DMS153 (cell line): ENCODE measurements around the gene PUSL1.
"Not testable (repeated sequence)": the region's sequence is repeated elsewhere in the genome, so short reads cannot be mapped to it uniquely, and the experiment has no call there.

Experiments
- DNase-seq: peaks from one replicate; lab custom pipeline; 2025; lab: John Stamatoyannopoulos, UW

PUSL1 gene

GRCh38 chr1:1310476-1311053 is 2.2 kb downstream of the PUSL1 start:
- no peak for DNase-seq

- DNase-seq = no peak
These were observed 3.0 kb downstream of the PUSL1 start for GRCh38 chr1:1311107-1312104.

GRCh38 chr1:1312450-1313314 is 4.3 kb downstream of the PUSL1 start:
- no peak for DNase-seq

GRCh38 chr1:1313500-1314236 is 5.3 kb downstream of the PUSL1 start:
- DNase-seq = no peak

GRCh38 chr1:1314237-1314586 is 5.8 kb downstream of the PUSL1 start:
- no peak for DNase-seq

GRCh38 chr1:1314678-1315335 is 6.4 kb downstream of the PUSL1 start:
- no peak for DNase-seq

- no peak for DNase-seq
These were observed 7.1 kb downstream of the PUSL1 start for GRCh38 chr1:1315435-1315954.

- DNase-seq = not testable (repeated sequence)
These were observed 7.8 kb downstream of the PUSL1 start for GRCh38 chr1:1316199-1316598.

- DNase-seq = no peak
These were observed 9.0 kb downstream of the PUSL1 start for GRCh38 chr1:1317420-1317819.

- peak; percentile 84 for DNase-seq
These were observed 9.8 kb downstream of the PUSL1 start for GRCh38 chr1:1318131-1318652.

GRCh38 chr1:1318777-1319645 is 10.6 kb downstream of the PUSL1 start:
- no peak for DNase-seq

- DNase-seq = no peak
These were observed 11.2 kb downstream of the PUSL1 start for GRCh38 chr1:1319646-1319941.

- no peak for DNase-seq
These were observed 12.5 kb downstream of the PUSL1 start for GRCh38 chr1:1320666-1321448.

- no peak for DNase-seq
These were observed 13.1 kb downstream of the PUSL1 start for GRCh38 chr1:1321477-1321876.

- no peak for DNase-seq
These were observed 14.0 kb downstream of the PUSL1 start for GRCh38 chr1:1322418-1322817.

- no peak for DNase-seq
These were observed 14.6 kb downstream of the PUSL1 start for GRCh38 chr1:1322952-1323351.

- DNase-seq = no peak
These were observed 15.7 kb downstream of the PUSL1 start for GRCh38 chr1:1324084-1324523.

- peak; percentile 90 for DNase-seq
These were observed 16.3 kb downstream of the PUSL1 start, which contains the start of the genes CPTP and INTS11 for GRCh38 chr1:1324524-1325287. CPTP (plus strand) TSS chr1:1324802; CDS start chr1:1326911, 2,109 bp downstream. INTS11 (minus strand) TSS chr1:1324660; CDS start chr1:1324608, 52 bp downstream.
